ENCODE results near the gene HHATL.

Gene HHATL

DNA sequence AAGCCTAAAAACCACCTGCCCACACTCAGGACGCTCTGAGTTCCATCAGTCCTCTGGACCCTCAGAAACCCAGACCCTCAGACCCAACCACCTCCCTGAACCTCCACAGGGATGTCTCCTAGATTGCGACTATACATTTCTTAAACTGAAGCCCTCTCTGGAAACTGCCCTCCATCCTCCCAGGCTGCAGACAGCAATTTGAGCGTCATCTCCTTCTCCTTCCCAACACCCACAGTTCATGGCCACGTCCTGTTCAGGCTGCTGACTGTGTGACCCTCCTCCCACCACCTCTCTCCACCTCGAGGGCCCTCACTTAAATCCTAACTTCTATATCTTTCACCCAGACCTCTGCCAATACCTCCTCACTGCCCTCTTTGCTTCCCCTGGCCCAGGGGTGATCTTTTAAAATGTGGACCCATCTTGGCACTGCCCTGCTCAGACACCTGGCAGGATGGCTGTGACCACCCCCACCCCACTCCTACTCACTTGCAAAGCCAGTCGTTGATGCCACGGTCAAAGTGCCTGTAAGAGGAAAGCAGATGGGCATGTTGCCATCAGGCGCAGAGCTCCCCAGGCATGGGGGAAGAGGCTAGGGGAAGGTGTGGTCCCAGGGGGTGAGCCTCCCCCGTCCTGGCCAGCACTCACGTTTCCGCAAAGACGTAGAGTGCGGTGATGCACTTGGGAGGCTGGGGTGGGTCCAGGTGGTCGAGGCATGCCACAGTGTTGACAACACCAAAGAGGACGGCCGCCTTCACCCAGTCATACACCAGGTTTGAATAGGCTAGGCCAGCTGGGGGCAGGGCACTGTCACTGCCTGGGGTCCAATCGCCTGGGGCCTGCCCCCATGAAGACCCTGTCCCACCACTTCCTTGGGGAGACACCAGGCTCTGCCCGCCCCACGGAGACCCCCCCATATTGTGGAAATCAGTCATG lies 6.0 kb downstream of the HHATL start:
- DNase-seq = peak; percentile 37

DNA sequence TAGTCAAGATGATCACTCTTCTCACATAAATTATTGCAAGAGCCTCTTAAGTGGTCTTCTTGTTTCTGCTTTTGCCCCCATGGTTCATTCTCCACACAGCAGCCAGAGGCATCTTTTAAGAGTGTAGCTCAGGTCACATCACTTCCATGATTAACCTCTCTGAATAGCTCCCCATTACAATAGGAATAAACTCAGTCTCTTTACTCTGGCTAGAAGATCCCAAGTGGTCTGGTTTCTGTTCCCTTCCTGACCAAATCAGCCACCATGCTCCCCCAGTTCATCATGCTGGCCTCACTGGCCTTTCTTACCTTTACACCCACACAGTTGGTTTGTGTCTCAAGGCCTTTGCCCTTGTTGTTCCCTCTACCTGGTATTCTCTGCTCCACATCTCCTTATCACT lies 8.2 kb downstream of the HHATL start:
- DNase-seq = peak; percentile 25

DNA sequence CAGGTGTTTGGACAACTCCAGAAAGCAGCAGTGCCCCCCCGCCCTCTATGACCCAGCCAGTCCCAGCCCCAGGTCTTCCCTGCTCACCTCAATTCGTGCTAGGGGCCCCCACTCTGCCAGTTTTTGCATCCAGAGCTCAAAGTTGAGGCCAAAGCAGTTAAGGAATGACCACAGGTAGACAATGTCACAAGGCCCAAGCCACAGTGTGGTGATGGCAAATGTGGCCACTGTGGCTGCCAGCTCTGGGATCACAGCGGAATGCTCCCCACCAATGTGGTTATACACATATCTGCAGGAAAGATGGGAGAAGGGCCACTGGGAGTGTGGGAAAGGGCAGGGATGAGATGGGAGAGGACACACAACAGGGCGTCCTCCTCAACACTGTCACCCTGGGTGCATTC lies 9.1 kb downstream of the HHATL start:
- DNase-seq = no peak

DNA sequence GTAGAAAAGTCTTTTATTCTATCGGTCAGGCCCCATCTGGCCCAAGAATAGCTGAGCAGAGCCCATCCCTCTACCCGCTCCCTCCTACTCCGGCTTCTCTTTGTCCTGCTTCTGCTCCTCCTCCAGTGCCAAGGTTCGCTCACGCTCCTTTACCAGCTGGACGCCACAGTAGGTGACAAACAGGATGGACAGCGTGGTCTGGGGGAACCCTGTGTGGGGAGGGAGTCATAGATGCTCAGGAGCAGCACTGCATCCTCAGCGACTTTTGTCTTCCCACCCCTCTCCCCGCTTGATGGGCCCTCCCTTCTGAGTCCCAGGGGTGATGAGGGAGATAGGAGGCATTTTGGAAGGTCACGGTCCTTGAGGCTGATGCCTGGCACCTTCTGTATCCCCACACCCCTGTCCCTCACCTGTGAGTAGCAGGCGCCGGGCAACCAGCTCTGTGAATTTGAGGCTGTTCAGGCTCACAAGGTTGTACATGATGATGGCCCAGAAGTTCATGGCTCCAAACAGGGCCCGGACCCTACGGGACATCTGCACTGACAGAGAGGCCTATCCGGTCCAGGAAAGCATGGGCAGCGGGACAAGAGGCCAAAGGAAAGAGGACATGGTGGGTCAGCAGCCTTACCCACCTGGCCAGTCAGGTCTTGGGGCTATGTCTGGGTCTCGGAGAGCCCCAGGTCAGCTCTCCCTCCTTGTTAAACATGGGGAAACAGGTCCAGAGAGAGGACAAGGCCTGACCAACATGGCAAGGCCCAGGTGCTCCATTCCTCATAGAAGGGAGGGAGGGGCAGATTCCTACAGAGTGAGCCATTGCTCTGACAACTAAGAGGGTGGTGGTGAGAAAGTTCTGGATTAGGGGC lies 9.7 kb downstream of the HHATL start:
- no peak for DNase-seq

DNA sequence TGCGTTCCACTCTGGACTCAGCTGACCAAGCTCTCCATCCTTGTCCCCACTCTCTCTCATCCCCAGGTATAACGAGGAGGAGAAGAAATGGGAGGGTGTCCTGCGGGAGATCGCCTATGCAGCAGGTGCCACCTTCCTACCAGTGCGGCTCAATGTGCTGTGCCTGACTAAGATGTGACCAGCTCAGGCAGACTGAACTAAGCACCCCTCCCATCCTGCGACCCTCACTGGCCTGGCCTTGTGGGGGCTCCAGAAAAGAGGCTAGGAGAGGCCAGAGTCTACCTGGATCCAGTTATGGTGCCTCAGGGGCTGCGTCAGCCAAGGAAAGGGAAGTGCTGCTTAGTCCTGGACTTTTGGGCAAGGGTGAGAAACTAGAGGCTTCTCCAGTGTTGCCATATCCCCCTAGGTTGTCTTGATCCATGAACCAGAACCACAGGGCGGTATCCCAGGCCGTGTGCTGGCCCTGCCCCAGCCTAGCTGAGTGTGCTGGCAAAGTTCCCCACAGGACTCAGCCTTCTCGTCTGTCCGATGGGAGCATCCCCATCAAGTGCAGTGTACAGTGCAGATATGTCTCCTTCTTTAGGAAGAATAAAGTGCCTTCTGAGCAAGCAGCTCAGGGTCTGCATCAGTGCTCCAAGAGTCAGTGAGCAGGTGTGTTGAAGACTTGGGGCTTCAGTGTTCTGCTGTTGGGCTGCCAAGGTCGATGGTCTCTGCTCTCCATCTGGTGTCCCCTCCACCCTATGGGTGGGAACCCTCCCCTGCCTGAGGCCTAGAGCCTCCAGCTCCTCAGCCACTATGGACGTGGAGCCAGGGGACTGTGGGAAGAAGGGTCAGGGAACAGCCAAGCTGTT lies 10.6 kb downstream of the HHATL start:
- no peak for DNase-seq

DNA sequence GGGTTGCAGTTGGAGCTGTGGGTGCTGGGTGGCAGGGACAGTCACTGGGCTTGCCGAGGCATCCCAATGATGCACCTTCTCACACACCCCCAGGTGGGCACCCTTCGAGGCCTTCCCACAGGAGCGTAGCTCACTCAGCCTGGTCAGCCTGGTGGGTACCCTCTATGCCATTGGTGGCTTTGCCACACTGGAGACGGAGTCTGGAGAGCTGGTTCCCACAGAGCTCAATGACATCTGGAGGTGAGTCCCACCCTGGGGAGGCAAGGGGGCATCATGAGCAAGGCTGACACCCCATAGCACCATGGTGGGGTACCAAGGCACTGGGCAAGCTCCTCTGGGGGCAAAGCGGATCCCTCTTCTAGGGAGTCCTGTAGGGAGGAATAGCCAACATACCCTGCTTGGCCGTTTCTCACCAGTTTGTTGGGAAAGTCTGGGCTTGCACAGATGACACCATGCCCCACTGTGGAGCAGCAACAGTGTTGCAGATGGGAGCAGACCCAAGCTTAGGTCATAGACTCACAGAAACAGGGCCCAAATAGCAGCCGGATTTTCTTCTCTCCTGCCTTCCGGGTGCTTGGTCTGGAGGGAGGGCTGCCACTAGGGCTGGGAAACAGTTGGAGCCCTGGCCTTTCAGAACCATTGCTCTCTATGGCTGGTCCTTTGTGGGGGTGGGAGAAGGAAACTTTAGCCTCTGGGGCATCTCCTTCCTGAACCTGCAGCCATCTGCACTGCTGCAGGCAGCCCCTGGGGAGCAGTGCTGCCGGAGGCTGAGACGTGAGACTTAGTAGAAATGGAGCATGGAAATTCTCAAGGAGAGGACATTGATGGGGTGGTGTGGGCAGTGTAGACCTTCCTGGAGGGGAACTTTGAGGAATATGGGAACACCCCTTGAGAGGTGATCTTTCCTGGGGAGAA lies 11.6 kb downstream of the HHATL start:
- no peak for DNase-seq

DNA sequence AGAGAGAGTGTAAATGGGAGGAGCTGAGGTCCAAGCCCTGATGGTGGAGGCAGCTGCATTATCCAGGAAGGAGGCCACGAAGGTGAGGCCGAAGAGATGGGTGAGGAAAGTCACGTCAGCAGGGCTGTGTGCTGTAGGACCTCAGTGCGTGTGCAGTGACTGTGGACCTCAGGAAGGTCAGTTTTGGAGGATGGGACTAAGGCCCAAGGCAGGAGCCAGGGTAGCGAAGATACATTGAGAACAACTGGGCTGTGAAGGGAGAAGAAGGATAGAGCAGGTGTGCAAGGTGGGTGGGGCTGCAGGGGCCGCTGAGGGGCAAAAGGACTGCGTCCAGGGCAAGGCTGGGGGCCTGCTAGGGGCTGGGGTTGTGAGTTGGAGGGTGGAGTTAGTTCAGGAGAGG lies 12.4 kb downstream of the HHATL start:
- DNase-seq = no peak

DNA sequence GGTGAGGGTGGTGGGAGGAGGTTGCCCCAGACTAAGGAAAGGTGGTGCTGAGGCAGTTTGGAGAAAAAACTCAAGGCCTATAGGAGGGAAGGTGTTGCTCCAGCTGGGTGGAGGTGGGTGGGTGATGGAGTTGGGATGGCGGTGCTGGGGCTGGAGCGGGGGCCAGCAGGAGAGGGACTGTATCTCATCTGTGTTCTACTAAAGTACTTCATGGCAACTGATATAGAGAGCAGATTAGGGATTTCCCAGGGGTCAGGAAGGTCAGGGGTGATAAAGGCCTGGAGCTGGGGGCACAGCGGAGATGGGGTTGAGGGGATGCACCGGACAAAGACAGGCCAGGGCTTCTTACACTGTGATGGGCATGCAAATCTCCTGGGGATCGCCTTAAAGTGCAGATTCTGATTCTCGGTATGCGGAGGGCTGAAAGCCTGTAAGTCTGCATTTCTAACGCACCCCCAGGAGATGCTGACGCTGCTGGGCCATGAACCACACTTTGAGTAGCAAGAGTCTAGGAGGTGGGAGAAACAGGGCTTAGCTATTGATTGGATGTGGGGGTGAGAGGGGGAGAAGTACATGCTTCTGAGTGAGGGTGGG lies 13.1 kb downstream of the HHATL start:
- DNase-seq = no peak

DNA sequence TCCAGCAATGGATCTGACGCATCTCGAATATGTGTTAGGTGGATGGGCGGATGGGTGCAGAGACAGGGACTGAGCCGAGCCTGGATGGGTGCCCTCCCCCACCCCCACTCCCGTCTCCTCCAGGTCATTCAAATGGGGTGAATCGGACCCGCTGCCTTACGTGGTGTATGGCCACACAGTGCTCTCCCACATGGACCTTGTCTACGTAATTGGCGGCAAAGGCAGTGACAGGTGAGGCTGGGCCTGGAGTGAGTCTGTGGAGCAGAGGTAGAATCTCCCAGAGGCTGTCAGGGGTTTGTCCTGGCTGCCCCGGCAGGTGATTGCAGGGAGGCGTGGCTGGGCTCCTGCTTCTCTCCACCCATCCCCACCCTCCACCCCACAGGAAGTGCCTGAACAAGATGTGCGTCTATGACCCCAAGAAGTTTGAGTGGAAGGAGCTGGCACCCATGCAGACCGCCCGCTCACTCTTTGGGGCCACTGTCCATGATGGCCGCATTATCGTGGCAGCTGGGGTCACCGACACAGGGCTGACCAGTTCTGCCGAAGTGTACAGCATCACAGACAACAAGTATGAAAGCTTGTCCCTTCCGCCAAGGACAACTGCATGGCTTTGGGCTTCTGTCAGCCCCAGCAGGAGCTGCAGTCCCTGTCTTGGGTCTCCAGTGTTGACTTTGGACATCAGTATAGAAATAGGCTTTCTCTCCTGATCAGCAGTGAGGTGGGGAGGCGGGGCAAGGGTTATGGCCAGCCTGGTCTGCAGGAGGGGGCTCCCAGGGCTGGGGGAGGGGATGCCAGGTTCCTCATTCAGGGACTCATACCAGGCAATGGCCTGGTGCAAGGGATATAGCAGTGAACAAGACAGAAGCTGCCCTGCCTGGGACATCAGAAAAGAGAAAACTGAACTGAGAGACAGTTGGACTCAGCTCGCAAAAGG lies 13.8 kb downstream of the HHATL start:
- DNase-seq = no peak

DNA sequence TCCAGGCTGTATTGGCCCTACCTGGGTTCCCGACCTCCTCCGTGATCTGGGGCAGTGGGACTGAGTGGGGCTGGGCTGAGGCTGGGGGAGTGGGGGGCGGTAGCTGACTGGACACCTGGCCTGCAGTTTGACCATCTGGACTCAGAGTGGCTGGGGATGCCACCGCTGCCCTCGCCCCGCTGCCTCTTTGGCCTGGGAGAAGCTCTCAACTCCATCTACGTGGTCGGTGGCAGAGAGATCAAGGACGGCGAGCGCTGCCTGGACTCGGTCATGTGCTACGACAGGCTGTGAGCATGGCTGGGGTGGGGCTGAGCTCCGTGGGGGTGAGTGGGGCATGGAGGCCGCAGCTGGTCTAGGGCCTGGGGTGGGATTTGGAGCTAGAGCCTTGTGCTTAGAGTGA lies 14.6 kb downstream of the HHATL start:
- DNase-seq = no peak

DNA sequence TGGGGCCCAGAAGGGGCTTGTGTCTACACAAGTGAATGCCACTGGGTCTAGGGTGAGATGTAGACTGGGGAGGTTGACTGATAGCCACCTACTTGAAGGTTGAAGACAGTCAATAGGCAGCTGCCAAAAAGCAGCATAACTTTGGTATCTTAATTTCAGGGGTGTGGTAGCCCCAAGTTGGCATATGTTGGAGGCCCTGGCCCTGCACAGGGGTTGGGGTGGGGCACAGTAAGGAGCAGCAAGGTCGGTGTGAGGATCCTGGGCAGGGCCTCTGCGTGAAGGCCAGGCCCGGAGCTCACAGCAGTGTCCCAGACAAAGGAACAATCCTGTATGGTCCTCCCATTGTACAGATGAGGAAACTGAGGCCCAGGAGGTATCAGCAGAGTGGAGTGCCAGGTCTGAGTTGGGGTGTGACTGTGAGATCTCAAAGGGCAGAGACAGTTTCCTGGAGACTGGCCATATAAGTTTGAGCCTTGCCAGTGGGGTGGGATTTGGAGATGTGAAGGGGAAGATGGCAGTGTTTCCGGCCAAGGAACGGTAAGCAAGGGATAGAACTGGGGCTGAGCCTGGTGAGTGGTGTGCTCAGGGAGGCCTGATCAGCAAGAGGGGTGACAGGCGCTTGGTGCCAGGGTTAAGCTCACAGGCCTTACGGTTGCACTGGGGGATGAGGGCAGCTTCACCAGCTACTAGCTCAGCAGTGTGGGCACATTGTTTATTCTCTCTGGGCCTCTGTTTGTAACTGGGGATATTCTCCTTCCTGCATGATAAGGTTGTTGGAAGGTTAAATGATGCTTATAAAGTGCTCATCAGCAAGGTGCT lies 15.6 kb downstream of the HHATL start:
- DNase-seq = no peak

DNA sequence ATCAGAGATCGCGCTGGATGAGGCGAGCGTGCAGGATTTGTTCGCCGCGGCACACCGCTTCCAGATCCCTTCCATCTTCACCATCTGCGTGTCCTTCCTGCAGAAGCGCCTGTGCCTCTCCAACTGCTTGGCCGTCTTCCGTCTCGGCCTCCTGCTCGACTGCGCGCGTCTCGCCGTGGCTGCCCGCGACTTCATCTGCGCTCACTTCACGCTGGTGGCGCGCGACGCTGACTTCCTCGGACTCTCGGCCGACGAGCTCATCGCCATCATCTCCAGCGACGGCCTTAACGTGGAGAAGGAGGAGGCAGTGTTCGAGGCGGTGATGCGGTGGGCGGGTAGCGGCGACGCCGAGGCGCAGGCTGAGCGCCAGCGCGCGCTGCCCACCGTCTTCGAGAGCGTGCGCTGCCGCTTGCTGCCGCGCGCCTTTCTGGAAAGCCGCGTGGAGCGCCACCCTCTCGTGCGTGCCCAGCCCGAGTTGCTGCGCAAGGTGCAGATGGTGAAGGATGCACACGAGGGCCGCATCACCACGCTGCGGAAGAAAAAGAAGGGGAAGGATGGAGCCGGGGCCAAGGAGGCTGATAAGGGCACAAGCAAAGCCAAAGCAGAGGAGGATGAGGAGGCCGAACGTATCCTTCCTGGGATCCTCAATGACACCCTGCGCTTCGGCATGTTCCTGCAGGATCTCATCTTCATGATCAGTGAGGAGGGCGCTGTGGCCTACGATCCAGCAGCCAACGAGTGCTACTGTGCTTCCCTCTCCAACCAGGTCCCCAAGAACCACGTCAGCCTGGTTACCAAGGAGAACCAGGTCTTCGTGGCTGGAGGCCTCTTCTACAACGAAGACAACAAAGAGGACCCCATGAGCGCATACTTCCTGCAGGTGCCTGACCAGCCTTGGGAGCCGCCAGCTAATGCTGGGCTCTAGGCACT lies 16.4 kb downstream of the HHATL start:
- DNase-seq = no peak

DNA sequence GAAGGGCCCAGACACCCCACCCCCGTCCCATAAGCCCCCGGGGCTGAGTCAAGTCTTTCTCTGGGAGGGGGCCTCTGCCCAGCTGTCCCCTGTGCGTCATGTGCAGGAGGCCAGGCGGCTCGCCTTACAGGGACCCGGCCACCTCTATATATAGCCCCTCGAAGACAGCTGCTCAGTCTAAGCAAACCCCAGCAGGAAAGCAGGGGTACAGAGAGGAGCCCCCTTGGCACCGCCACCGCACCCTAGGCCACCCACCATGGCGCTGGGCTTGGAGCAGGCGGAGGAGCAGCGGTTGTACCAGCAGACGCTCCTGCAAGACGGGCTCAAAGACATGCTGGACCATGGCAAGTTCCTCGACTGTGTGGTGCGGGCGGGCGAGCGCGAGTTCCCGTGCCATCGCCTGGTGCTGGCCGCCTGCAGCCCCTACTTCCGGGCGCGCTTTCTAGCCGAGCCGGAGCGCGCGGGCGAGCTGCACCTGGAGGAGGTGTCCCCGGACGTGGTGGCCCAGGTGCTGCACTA lies 17.2 kb downstream of the HHATL start, which contains the start of gene KLHL40:
Gene KLHL40, plus strand, starts transcription at position 175 of the 519 bp plus-strand sequence. Its CDS starts 82 bp downstream, at position 257.
- no peak for DNase-seq

DNA sequence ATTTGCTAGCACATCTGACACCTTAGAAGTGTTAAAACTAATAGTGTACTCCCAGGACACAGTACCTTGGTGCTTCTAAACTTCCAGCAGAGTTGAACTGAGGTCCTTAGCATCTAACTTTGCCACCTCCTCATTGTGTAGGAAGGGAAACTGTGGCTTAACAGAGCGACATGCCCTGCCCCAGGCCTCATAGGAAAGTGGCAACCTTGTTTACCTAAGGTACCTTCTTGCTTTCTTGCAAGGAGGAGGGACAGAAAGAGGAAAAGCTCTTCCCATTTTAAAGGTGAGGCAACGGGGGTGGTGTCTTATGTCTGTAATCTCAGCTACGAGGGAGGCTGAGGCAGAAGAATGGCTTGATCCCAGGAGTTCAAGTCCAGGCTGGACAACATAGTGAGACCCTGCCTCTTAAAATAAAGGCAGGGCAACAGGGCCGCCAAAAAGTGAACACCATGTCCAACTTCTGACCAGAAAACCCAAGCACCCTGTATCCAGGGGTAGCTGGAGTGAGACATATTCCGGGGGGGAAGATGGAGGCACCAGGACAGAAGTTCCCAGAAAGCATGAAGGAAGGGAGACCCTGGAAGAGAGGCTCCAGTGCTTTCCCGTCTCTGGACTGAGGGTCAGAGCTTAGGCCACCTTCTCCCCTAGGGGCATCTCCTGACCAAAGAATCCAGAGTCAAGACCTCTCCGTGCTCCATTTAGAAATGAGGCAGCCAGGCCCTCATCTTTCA lies 17.8 kb downstream of the HHATL start:
- DNase-seq = no peak

DNA sequence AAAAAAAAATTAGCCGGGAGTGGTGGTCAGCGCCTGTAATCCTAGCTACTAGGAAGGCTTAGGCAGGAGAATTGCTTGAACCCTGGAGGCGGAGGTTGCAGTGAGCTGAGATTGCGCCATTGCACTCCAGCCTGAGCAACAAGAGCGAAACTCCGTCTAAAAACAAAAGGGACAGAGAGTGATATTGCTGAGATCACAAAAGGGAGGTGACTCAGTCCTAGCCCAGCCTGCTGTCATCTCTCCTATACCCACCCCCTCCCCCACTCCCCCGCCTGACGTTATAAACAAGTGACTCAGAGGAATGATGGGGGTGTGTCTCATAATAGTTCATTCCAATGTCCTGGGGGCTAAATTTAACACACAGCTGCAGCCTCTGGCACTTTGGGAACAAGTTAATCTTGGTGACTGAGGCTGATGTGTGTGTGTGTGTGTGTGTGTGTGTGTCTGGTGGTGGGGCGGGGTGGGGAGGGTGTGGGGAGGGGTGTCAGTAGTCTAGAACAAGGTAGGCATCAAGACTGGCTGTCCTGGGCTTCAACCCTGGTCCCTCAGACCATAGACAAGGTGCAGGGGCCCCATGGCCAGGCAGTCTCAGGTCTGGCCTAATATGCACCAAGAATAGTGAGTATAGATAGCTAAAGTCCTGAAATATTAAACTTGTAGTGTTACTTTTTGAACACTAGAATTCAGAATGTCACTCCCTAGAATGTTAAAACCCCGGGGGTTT lies 18.6 kb downstream of the HHATL start:
- DNase-seq = peak; percentile 66

Measured in activated CD8-positive, alpha-beta memory T cell treated with anti-CD3 and anti-CD28 coated beads, Interleukin-2, amount 50 U/mL, for 48 hours (primary cell).